NT2/D1 (cell line): ENCODE data around the gene ATF5.
"Not testable (repeated sequence)": the region's sequence is repeated elsewhere in the genome, so short reads cannot be mapped to it uniquely, and the experiment has no call there.

Experiments used
- DNase-seq: peaks from one replicate; pipeline ENCODE4 v3.0.0-alpha.2; 2011; ENCODE audit warnings: low read depth, low spot score
- H3K27me3 ChIP-seq: 2 replicates; pipeline ENCODE4 v1.6.0; 2011; ENCODE audit warnings: mild to moderate bottlenecking; ENCODE audit not compliant: insufficient read length, insufficient read depth
- H3K36me3 ChIP-seq: 2 replicates; pipeline ENCODE4 v1.6.1; 2011; ENCODE audit warnings: mild to moderate bottlenecking, low read length, mixed read lengths; ENCODE audit not compliant: insufficient read depth, insufficient read length
- H3K4me1 ChIP-seq: 2 replicates; pipeline ENCODE4 v1.5.1; 2011; ENCODE audit not compliant: insufficient read depth, insufficient read length
- H3K4me3 ChIP-seq: 2 replicates; pipeline ENCODE4 v1.5.1; 2011; ENCODE audit warnings: low read depth; ENCODE audit not compliant: insufficient read length
- H3K9ac ChIP-seq: 2 replicates; pipeline ENCODE4 v1.6.0; 2011; ENCODE audit warnings: low read depth; ENCODE audit not compliant: insufficient read length
- H3K9me3 ChIP-seq: 2 replicates; pipeline ENCODE4 v1.5.1; 2011; ENCODE audit warnings: mild to moderate bottlenecking, low read length; ENCODE audit not compliant: insufficient read depth
- SUZ12 ChIP-seq: IDR thresholded peaks from 2 replicates; pipeline ENCODE4 v1.6.1; 2011; ENCODE audit not compliant: insufficient read length, insufficient read depth; ENCODE audit errors: extremely low read depth
- YY1 ChIP-seq: IDR thresholded peaks from 2 replicates; pipeline ENCODE4 v1.6.1; 2011; ENCODE audit not compliant: insufficient read length, insufficient read depth
- ZNF274 ChIP-seq: IDR thresholded peaks from 2 replicates; pipeline ENCODE4 v1.6.1; 2011; ENCODE audit warnings: mild to moderate bottlenecking, low read depth, low read length

The ATF5 gene

GRCh38 chr19:49968279-49968922, 39.4 kb downstream of the ATF5 start:
- no peak overlapping the region for H3K4me3 ChIP-seq
- H3K9ac ChIP-seq, result no peak overlapping the region
- H3K27me3 ChIP-seq, result no peaks in the 10 kb centered on the region
- DNase-seq, result no peak
- no peaks in the 10 kb centered on the region for H3K4me1 ChIP-seq
- no peak for TF ChIP-seq YY1
- TF ChIP-seq ZNF274, result no peak
- H3K9me3 ChIP-seq, result no peaks in the 10 kb centered on the region
- H3K36me3 ChIP-seq, result no peaks in the 10 kb centered on the region

- not testable (repeated sequence) for DNase-seq, H3K4me3 ChIP-seq, H3K36me3 ChIP-seq, H3K27me3 ChIP-seq, H3K9me3 ChIP-seq, H3K4me1 ChIP-seq, H3K9ac ChIP-seq
These were observed 40.4 kb downstream of the ATF5 start for GRCh38 chr19:49969355-49969754.

- no peaks in the 10 kb centered on the region for H3K9me3 ChIP-seq
- no peaks in the 10 kb centered on the region for H3K27me3 ChIP-seq
- no peak for DNase-seq
- no peak overlapping the region for H3K9ac ChIP-seq
- H3K36me3 ChIP-seq, result peaks cover 5% of the 10 kb centered on the region
- TF ChIP-seq ZNF274 (no peak), YY1 (no peak), SUZ12 (no peak)
- no peaks in the 10 kb centered on the region for H3K4me1 ChIP-seq
- H3K4me3 ChIP-seq, result no peak overlapping the region
These were observed 43.0 kb downstream of the ATF5 start for GRCh38 chr19:49971991-49972411.

DNA sequence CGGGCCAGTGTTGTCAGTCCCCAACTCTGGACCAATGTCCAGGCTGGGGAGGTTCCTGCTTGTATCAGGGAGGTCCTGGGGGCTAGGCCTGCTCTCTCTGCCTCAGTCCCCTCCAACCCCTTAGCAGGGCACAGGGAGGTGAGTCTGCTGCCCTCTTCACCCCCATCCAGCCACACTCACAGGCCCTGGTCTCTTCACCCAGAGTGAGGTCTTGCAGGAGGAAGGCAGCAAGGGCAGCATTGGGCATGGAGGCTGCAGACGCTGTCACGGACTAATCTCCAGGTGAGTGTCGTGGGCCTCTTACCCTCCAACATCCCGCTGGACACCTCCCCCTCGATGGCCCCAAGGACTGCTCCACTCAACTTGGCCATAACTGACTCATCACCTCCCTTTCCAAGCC, 43.8 kb downstream of the ATF5 start:
- Histone ChIP-seq H3K36me3 (peaks cover 5% of the 10 kb centered on the region), H3K4me3 (no peak overlapping the region), H3K4me1 (no peaks in the 10 kb centered on the region), H3K9me3 (no peaks in the 10 kb centered on the region), H3K27me3 (no peaks in the 10 kb centered on the region), H3K9ac (no peak overlapping the region)
- no peak for DNase-seq
- TF ChIP-seq SUZ12 (no peak), YY1 (no peak), ZNF274 (no peak)

DNA sequence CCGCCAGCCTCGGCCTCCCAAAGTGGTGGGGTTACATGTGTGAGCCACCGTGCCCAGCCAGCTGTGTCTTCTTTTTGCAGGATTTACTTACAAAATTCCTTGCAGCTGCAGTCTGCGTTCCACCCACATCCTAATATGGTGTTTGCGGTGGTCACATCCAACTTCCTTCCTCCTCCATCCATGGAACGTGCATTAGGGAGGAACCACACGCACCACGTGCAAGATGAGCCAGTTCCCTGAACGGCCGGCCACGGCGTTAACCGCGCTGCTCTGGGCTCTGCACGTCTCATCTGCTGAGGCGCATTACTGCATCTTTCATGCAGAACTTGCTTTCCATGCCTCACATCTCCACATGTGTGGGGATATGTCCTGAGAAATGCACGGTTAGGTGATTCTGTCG, 45.0 kb downstream of the ATF5 start:
- peaks cover 5% of the 10 kb centered on the region for H3K36me3 ChIP-seq
- H3K9ac ChIP-seq, result no peak overlapping the region
- H3K27me3 ChIP-seq, result no peaks in the 10 kb centered on the region
- H3K9me3 ChIP-seq, result no peaks in the 10 kb centered on the region
- no peaks in the 10 kb centered on the region for H3K4me1 ChIP-seq
- DNase-seq, result no peak
- no peak for TF ChIP-seq SUZ12
- TF ChIP-seq ZNF274, result no peak
- no peak for TF ChIP-seq YY1
- H3K4me3 ChIP-seq, result no peak overlapping the region

DNA sequence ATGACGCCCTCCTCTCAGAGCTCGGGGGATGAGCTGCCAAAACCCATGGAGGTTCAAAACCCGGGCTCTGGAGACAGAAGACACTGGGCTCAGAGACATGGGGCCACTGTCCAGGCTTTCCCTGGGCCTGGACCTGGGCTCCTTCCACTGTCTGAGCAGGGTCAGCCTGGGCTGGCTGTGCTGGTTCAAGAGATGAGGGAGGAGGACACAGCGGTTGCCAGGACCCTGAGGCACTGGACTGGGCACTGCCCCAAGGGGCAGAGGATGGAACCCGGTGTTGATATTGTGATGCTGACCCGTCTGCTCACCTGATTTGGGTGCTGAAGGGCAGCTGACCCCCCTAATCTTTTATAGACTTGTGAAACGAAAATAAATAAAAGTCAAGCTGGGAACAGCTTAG, 46.0 kb downstream of the ATF5 start:
- Histone ChIP-seq H3K4me1 (no peaks in the 10 kb centered on the region), H3K9ac (no peak overlapping the region), H3K9me3 (no peaks in the 10 kb centered on the region), H3K36me3 (peaks cover 5% of the 10 kb centered on the region), H3K4me3 (no peak overlapping the region), H3K27me3 (no peaks in the 10 kb centered on the region)
- TF ChIP-seq YY1, result no peak
- TF ChIP-seq SUZ12, result no peak
- no peak for DNase-seq

DNA sequence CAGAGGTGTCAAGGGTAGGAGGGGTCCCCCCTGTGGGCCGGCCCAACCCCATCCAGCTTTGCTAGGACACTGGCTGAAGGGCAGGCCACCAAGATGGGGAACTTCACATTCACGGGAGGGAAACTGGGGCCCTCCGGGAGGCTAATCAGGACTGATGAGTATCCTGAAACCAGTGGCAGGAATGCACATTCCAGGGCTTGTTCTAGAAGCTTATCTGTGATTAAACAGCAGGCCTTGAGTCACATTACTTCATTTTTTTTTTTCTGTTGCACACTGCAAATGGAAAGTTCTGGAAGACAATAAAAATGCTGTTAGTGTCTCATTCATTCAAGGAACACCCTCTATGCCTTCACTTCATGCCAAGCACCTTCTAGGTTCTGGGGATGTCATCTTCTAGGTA, 47.5 kb downstream of the ATF5 start:
- peaks cover 5% of the 10 kb centered on the region for H3K36me3 ChIP-seq
- H3K4me3 ChIP-seq, result no peak overlapping the region
- no peaks in the 10 kb centered on the region for H3K9me3 ChIP-seq
- no peaks in the 10 kb centered on the region for H3K27me3 ChIP-seq
- DNase-seq, result no peak
- TF ChIP-seq YY1 (no peak), SUZ12 (no peak), ZNF274 (no peak)
- no peaks in the 10 kb centered on the region for H3K4me1 ChIP-seq
- no peak overlapping the region for H3K9ac ChIP-seq

GRCh38 chr19:49977076-49977475, 48.1 kb downstream of the ATF5 start:
- TF ChIP-seq YY1 (no peak), ZNF274 (no peak), SUZ12 (no peak)
- no peak overlapping the region for H3K4me3 ChIP-seq

More at GRCh38 chr19:49977076-49977475, 48.1 kb downstream of the ATF5 start:
- Histone ChIP-seq H3K36me3 (peaks cover 8% of the 10 kb centered on the region), H3K9me3 (no peaks in the 10 kb centered on the region), H3K9ac (no peak overlapping the region), H3K27me3 (no peaks in the 10 kb centered on the region), H3K4me1 (no peaks in the 10 kb centered on the region)
- DNase-seq, result no peak
